GM12878 (cell line): Measurements from ENCODE around the gene SCTR. TPM values are rescaled to one million over a fixed set of nuclear protein-coding genes. Genes with fewer than 3 reads are reported as not detected.

ENCODE experiments used
- ATAC-seq: fragments of 200-7000 bp; cut with Tn5 transposase; 3 replicates; pipeline ENCODE4 v1.9.1; 2020; ENCODE audit warnings: mild to moderate bottlenecking, moderate library complexity
- BruUV-seq: library from RNA; stranded (reverse); fragments of 400-500 nt; replicated peaks from 2 replicates; lab custom pipeline; 2021; lab: Mats Ljungman, UMichigan
- CTCF ChIA-PET: fragments of 300-600 bp; sonication (Branson Sonifier 250); formaldehyde crosslinking; extraction: SDS; loops from one replicate; lab custom pipeline; 2021; ENCODE audit warnings: inconsistent platforms; lab: Yijun Ruan, JAX
- POLR2A ChIA-PET: fragments of 350-600 bp; formaldehyde crosslinking; extraction: SDS; loops from one replicate; lab custom pipeline; 2021; ENCODE audit warnings: inconsistent platforms; lab: Charles Lee
- RAD21 ChIA-PET: fragments of 300-600 bp; sonication (Branson Sonifier 250); formaldehyde crosslinking; loops from one replicate; lab custom pipeline; 2023; ENCODE audit warnings: antibody characterized with exemption; ENCODE audit not compliant: unreplicated experiment; lab: Charles Lee
- SMC1A ChIA-PET: fragments of 300-600 bp; sonication (Branson Sonifier 250); formaldehyde crosslinking; loops from one replicate; lab custom pipeline; 2023; ENCODE audit not compliant: unreplicated experiment, uncharacterized antibody; lab: Charles Lee
- DNase-seq: peaks from one replicate; pipeline ENCODE4 v3.0.0-alpha.2; 2011; ENCODE audit warnings: low read depth, low spot score
- FAIRE-seq: peaks from 3 replicates; lab custom pipeline; 2011; peaks lifted over from hg19 to GRCh38; lab: Jason Lieb, UNC
- H2AFZ ChIP-seq: 2 replicates; pipeline ENCODE4 v1.6.0; 2011; ENCODE audit warnings: low read depth, low read length, control low read depth; ENCODE audit not compliant: control insufficient read depth
- H3K27ac ChIP-seq: 2 replicates; pipeline ENCODE4 v1.5.1; 2011; ENCODE audit warnings: control low read depth; ENCODE audit not compliant: control insufficient read depth, insufficient read depth
- H3K27me3 ChIP-seq, 2 experiments: replicated peaks in 1 of 2; 2 replicates each; pipeline versions ENCODE4 v1.6.0 to v1.6.1; 2011; ENCODE audit warnings: low read length in 1 of 2; ENCODE audit not compliant: control insufficient read depth in 2 of 2, insufficient read depth in 2 of 2
- H3K36me3 ChIP-seq, 2 experiments: 2 replicates each; pipeline ENCODE4 v1.5.1; 2011; ENCODE audit warnings: low read length in 1 of 2; ENCODE audit not compliant: control insufficient read depth in 2 of 2, insufficient read depth in 2 of 2
- H3K4me1 ChIP-seq: 2 replicates; pipeline ENCODE4 v1.6.1; 2011; ENCODE audit warnings: mild to moderate bottlenecking, low read length, moderate library complexity, mixed read lengths; ENCODE audit not compliant: control insufficient read depth, insufficient read depth
- H3K4me2 ChIP-seq: 2 replicates; pipeline ENCODE4 v1.6.0; 2011; ENCODE audit warnings: control low read depth; ENCODE audit not compliant: control insufficient read depth, insufficient read depth
- H3K4me3 ChIP-seq: fragments of 200-600 bp; sonication (generic); 2 replicates; pipeline ENCODE4 v1.5.1; 2016
- H3K79me2 ChIP-seq: 2 replicates; pipeline ENCODE4 v1.6.0; 2011; ENCODE audit warnings: low read length; ENCODE audit not compliant: control insufficient read depth, insufficient read depth
- H3K9ac ChIP-seq: 2 replicates; pipeline ENCODE4 v1.8.0; 2011; ENCODE audit warnings: low read length, control low read depth, mixed read lengths; ENCODE audit not compliant: control insufficient read depth, insufficient read depth
- H3K9me3 ChIP-seq: replicated peaks from 3 replicates; pipeline ENCODE4 v1.5.1; 2011; ENCODE audit warnings: mild to moderate bottlenecking, low read length; ENCODE audit not compliant: control insufficient read depth, insufficient read depth
- H4K20me1 ChIP-seq: 2 replicates; pipeline ENCODE4 v1.6.0; 2011; ENCODE audit not compliant: control insufficient read depth, insufficient read depth
- CBX5 ChIP-seq: sonication (generic); IDR thresholded peaks from 2 replicates; pipeline ENCODE4 v1.6.1; 2016; ENCODE audit warnings: low read depth, moderate library complexity, mild to moderate bottlenecking, inconsistent platforms
- EGR1 ChIP-seq, 2 experiments: IDR thresholded peaks; 1 replicate in 1 of 2; 2 replicates in 1 of 2; pipeline ENCODE4 v1.6.1; 2011 to 2012; ENCODE audit warnings: low read depth in 2 of 2, low read length in 2 of 2, borderline replicate concordance in 1 of 2, mild to moderate bottlenecking in 1 of 2, moderate library complexity in 1 of 2
- FOXK2 ChIP-seq: fragments of 450-650 bp; IDR thresholded peaks from 2 replicates; pipeline ENCODE4 v1.6.1; 2017; ENCODE audit warnings: mild to moderate bottlenecking, moderate library complexity
- FOXM1 ChIP-seq: IDR thresholded peaks from 2 replicates; pipeline ENCODE4 v1.6.1; 2012; ENCODE audit warnings: low read depth, mild to moderate bottlenecking, inconsistent platforms, low read length, moderate library complexity
- SIN3A ChIP-seq: IDR thresholded peaks from 2 replicates; pipeline ENCODE4 v1.6.1; 2012; ENCODE audit warnings: low read depth, low read length, improper control_type of control experiment
- SPI1 ChIP-seq: IDR thresholded peaks from 2 replicates; pipeline ENCODE4 v1.6.1; 2011; ENCODE audit warnings: low read depth, mild to moderate bottlenecking, low read length, moderate library complexity, borderline replicate concordance; ENCODE audit not compliant: insufficient read depth
- TCF12 ChIP-seq: IDR thresholded peaks from 2 replicates; pipeline ENCODE4 v1.6.1; 2011; ENCODE audit warnings: low read depth, mild to moderate bottlenecking, low read length
- WGBS: methylation state at CpG from one replicate; pipeline ENCODE4 v1.1.6; 2016; ENCODE audit warnings: low lambda C conversion rate; ENCODE audit not compliant: insufficient replicate concordance, insufficient coverage; ENCODE audit errors: missing lambda C conversion rate; 5-methylcytosine and 5-hydroxymethylcytosine counted together
- in situ Hi-C: fragments of 300-500 bp; cut with MboI; formaldehyde crosslinking; loops from 9 replicates; pipeline ENCODE4 v1.14.3; 2018; ENCODE audit warnings: mixed read lengths
- intact Hi-C: fragments of 100-400 bp; cut with micrococcal nuclease; formaldehyde crosslinking; loops from one replicate; pipeline ENCODE4 v1.14.2; 2022; ENCODE audit not compliant: unreplicated experiment
- polyA plus RNA-seq, 11 experiments: library from polyadenylated mRNA; depleted of rRNA in 4 of 11; unstranded in 6 of 11; stranded (reverse) in 5 of 11; fragments of >200 nt; fragmentation: Nextera tagmentation in 4 of 11; fragmentation: Illumina TruSeq in 1 of 11; extraction: Ambion mirVana in 4 of 11; extraction: Trizol in 1 of 11; gene quantifications; 1 replicate in 1 of 11; 2 replicates in 10 of 11; pipeline versions ENCODE4 v1.2.1 to v1.2.3, GENCODE V29; 2011 to 2016; ENCODE audit warnings: inconsistent platforms in 2 of 11, missing spikeins in 2 of 11, low read depth in 1 of 11
- total RNA-seq, 4 experiments: library from RNA; depleted of rRNA in 3 of 4; stranded (reverse); fragments of >200 nt in 3 of 4; fragmentation: Illumina TruSeq in 1 of 4; extraction: Trizol in 1 of 4; gene quantifications; 2 replicates each; pipeline versions ENCODE4 v1.2.1 to v1.2.3, GENCODE V29; 2013 to 2021
- TF ChIP-seq, protein P1 (sequence below): fragments of 450-650 bp; IDR thresholded peaks from 2 replicates; pipeline ENCODE4 v1.6.1; 2017; ENCODE audit warnings: mild to moderate bottlenecking, moderate library complexity

SCTR gene
- total and polyA plus RNA-seq, 10 of the 15 experiments (the other 5 are each of a cell fraction or from before 2014, with no cell fraction given), result 0.26 TPM; not detected in 9

DNA sequence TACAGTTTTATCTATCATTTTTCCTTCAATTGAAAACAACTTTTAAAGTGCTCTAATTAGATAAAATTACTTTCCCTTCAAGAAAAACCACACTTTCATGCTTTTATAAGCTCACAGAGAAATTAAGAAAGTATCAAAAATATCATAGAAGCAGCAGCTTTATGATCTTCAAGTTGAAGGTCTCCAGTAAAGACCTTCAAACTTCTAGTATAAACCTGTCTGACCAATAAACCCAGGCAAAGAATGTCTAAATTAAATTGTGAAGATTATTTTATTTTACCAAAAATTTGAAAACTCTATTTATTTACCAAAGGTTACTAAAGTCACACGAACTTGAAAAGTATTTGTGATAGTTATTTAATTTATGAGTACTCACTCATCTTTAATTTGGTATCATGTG is 9.3 kb upstream of the SCTR start (continued):
- TF ChIP-seq, protein P1, sequence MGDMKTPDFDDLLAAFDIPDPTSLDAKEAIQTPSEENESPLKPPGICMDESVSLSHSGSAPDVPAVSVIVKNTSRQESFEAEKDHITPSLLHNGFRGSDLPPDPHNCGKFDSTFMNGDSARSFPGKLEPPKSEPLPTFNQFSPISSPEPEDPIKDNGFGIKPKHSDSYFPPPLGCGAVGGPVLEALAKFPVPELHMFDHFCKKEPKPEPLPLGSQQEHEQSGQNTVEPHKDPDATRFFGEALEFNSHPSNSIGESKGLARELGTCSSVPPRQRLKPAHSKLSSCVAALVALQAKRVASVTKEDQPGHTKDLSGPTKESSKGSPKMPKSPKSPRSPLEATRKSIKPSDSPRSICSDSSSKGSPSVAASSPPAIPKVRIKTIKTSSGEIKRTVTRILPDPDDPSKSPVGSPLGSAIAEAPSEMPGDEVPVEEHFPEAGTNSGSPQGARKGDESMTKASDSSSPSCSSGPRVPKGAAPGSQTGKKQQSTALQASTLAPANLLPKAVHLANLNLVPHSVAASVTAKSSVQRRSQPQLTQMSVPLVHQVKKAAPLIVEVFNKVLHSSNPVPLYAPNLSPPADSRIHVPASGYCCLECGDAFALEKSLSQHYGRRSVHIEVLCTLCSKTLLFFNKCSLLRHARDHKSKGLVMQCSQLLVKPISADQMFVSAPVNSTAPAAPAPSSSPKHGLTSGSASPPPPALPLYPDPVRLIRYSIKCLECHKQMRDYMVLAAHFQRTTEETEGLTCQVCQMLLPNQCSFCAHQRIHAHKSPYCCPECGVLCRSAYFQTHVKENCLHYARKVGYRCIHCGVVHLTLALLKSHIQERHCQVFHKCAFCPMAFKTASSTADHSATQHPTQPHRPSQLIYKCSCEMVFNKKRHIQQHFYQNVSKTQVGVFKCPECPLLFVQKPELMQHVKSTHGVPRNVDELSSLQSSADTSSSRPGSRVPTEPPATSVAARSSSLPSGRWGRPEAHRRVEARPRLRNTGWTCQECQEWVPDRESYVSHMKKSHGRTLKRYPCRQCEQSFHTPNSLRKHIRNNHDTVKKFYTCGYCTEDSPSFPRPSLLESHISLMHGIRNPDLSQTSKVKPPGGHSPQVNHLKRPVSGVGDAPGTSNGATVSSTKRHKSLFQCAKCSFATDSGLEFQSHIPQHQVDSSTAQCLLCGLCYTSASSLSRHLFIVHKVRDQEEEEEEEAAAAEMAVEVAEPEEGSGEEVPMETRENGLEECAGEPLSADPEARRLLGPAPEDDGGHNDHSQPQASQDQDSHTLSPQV, result no peak
- no peak for TF ChIP-seq TCF12

DNA sequence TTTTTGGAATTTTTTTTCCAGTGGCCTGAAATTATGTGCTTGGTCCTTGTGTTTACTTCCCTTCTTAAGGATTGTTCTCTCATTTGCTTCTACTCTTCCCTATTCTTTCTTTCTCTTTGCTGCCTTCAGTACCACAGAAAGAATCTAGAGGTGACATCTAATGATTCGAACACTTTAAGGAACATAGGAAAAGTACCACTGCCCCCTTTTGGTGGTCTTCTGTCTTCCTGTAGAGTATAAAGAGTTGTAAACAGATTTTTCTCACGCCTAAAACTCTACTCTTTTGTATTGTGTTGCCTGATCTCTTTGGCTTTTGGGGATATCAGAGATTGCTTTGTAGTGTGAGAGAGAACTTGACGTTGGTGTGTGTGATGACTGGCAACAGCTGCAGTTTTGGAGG is 7.0 kb upstream of the SCTR start:
- H3K79me2 ChIP-seq, result no peaks in the 10 kb centered on the region
- no peak overlapping the region for H3K4me2 ChIP-seq
- no TSS peak for BruUV-seq
- no peak for TF ChIP-seq FOXK2
- no peak for TF ChIP-seq FOXM1
- no peak for TF ChIP-seq CBX5
- no peak for TF ChIP-seq SPI1
- TF ChIP-seq SIN3A, result no peak
- TF ChIP-seq EGR1 (IDR thresholded peaks at IDR 0.05; ENCODE audit: borderline replicate concordance in 1 of 2, low read depth in 2 of 2, low read length in 2 of 2), result no peak
- ATAC-seq (no peak), FAIRE-seq (no peak), DNase-seq (no peak)
- H3K4me1 ChIP-seq, result no peaks in the 10 kb centered on the region
- no peak overlapping the region for H3K4me3 ChIP-seq
- intact Hi-C loops (no loop called here), in situ Hi-C loops (no loop called here)
- ChIA-PET RAD21 (no interaction called here), POLR2A (no interaction called here), CTCF (interaction anchor here (0.8 to 3.3 kb wide), 2 partner anchors 14 to 25 kb away, joined by 3 to 13 read pairs; no protein-coding TSS in a partner anchor), SMC1A (no interaction called here)
- H3K9ac ChIP-seq, result no peak overlapping the region
- H4K20me1 ChIP-seq, result no peaks in the 10 kb centered on the region
- peaks cover 1% of the 10 kb centered on the region; the same call in 1 of the 3 replicates for H3K9me3 ChIP-seq
- no peak overlapping the region for H3K27ac ChIP-seq
- H3K27me3 ChIP-seq, result no peaks in the 10 kb centered on the region
- no peaks in the 10 kb centered on the region for H3K36me3 ChIP-seq
- H2AFZ ChIP-seq, result no peak overlapping the region
- 15% methylated on average over 3 of the region's 3 CpGs for WGBS
